Effector CD4-positive, alpha-beta T cell (primary cell): ENCODE results near the gene KIAA1549.
"Not testable (repeated sequence)": the region's sequence is repeated elsewhere in the genome, so short reads cannot be mapped to it uniquely, and the experiment has no call there.

Experiments
- DNase-seq: peaks from one replicate; pipeline ENCODE4 v3.0.0-alpha.2; 2020

The KIAA1549 gene

DNA sequence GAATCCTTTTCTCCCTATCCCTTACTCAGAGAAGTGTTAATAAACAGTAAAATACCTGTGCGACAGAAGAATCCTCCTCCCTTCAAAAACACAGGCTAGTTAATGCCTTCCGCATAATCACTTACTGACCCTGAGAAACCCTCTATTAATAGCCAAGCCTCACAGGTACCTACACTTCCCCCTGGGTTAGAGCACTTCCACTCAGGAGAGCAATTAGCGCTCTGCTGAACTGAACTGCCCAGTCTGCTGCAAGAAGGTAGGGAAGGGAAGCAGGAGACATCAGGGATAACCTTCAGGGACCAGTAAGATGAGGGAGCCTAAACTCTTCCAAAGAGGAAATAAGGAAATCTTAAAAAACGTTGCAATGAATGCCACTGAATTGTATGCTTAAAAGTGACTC lies 39.6 kb downstream of the KIAA1549 start:
- no peak for DNase-seq

GRCh38 chr7:138940602-138941001 lies 40.6 kb downstream of the KIAA1549 start:
- not testable (repeated sequence) for DNase-seq

DNA sequence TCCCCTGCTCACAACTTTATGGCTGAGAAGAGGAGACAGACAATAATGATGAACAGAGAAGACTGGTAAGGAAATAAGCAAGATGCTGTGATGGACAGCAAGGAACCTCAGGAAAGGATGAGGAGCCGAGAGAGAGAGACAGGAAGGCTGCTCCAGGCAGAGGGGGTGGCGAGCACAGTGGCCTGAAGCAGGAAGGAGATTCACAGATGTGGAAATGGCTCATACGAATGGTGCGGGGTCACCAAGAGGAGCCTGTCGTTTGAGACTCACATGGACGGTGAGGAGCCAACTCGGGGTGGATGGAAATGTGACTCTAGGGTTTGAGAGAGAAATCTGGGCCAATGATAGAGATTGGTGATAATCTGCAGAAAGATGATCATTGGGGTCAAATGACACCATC lies 43.7 kb downstream of the KIAA1549 start:
- DNase-seq = no peak

GRCh38 chr7:138935465-138936011 lies 45.7 kb downstream of the KIAA1549 start:
- DNase-seq = no peak

GRCh38 chr7:138934861-138935260 lies 46.3 kb downstream of the KIAA1549 start:
- DNase-seq = no peak

- DNase-seq = no peak
These were observed 46.8 kb downstream of the KIAA1549 start for GRCh38 chr7:138934367-138934766.

GRCh38 chr7:138932870-138933269 lies 48.3 kb downstream of the KIAA1549 start:
- DNase-seq = no peak

- DNase-seq = no peak
These were observed 48.8 kb downstream of the KIAA1549 start for GRCh38 chr7:138932427-138932826.

- DNase-seq = no peak
These were observed 51.2 kb downstream of the KIAA1549 start for GRCh38 chr7:138929969-138930368.

DNA sequence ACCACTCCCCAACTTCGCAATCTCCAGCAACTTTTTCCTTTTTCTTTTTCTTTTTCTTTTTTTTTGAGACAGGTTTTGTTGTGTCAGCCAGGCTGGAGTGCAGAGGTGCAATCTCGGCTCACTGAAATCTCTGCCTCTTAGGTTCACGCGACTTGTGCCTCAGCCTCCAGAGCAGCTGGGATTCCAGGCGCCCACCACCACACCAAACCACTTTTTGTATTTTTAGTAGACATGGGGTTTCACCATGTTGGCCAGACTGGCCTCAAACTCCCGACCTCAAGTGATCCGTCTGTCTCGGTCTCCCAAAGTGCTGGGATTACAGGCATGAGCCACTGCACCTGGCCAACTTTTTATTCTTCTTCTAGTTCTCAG lies 55.0 kb downstream of the KIAA1549 start:
- DNase-seq = no peak

- DNase-seq = no peak
These were observed 56.5 kb downstream of the KIAA1549 start for GRCh38 chr7:138924501-138925225.

DNA sequence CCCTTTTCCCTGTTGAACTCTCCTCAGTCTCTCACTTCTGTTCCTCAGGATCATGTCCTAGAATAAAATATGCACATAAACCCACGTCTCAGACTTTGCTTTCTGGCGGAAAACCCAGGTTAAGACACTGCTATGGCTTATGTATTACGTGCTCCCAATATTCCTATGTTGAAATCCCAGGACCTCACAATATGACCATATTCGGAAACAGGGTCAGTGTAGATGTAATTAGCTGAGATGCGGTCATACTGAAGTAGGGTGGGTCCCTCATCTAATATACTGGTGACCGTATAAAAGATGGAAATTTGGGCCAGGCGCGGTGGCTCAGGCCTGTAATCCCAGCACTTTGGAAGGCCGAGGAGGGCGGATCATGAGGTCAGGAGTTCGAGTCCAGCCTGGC lies 59.9 kb downstream of the KIAA1549 start:
- no peak for DNase-seq

DNA sequence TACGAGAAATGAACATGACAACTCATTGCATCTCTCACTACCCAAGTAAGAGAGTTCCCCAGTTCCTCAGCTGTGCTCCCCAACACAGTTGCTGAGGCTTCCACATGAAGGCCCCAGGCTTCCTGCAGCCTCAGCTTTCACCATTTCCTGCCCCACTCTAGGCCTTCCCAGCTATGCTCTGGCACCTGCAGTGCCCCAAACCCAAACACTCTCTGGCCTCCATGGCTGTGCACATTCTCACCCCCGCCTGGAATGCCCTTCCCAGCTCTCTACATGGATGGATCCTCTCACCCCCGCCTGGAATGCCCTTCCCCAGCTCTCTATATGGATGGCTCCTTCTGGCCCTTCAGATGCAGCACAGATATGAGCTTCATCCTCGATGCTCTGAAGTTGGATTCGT lies 61.3 kb downstream of the KIAA1549 start:
- no peak for DNase-seq

GRCh38 chr7:138919216-138919615 lies 62.0 kb downstream of the KIAA1549 start:
- DNase-seq = no peak

- DNase-seq = no peak
These were observed 62.4 kb downstream of the KIAA1549 start for GRCh38 chr7:138918756-138919155.

DNA sequence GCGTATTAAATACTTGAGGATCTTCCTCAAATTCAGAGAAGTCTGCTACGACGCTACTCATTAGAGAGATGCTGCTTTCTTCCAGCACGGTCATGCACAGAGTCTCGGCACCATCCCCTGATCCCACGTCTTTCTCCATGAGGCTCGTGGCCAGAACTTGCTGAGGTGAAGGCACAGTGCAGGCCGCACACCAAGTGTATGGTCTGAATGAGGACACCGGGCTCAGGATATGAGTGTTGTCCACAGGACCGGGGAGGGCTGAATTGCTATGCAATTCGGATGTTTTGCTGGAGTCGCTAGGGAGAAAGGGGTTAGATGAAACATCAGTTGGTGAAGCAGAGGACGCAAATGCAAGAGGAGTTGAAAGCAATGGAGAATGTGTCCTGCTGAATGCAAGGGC lies 63.0 kb downstream of the KIAA1549 start:
- DNase-seq = no peak

GRCh38 chr7:138917771-138918170 lies 63.4 kb downstream of the KIAA1549 start:
- DNase-seq = no peak

- no peak for DNase-seq
These were observed 64.5 kb downstream of the KIAA1549 start for GRCh38 chr7:138916731-138917130.

DNA sequence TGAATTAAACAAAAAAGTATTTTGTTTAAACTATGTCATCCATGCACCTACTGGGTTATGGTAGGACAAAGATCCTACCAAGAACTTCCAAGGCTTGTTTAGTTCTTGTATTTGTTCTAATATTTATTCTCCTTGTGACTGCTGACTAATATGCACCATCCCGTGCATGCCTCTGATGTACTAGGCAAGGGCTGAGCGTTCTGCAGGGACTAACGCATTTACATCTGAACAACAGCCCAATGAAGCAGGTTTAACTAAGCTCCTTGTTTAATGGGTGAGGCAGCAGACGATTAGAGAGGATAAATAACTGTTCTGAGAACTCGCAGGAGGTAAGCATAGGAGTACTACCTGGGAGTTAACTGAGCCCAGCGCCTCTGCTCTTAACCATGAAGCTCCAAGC lies 64.9 kb downstream of the KIAA1549 start:
- DNase-seq = no peak

DNA sequence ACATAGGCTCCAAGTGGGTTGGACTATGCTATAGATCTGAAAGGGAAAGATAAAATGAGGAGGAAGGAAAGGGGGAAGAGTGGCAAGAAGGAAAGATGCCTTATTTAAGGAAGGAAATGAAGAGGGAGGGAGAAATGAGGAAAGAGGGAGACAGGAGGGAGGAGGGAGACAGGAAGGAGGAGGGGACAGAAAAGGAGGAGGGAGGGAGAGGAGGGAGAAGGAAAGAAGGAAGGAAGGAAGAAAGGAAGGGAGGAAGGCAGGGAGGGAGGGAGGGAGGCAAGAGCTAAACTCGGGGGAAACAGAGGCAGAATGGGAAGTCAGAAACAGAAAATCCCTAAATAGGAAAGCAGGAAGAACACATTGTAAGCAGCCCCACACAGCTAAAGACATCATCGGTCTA lies 67.4 kb downstream of the KIAA1549 start:
- DNase-seq = no peak

DNA sequence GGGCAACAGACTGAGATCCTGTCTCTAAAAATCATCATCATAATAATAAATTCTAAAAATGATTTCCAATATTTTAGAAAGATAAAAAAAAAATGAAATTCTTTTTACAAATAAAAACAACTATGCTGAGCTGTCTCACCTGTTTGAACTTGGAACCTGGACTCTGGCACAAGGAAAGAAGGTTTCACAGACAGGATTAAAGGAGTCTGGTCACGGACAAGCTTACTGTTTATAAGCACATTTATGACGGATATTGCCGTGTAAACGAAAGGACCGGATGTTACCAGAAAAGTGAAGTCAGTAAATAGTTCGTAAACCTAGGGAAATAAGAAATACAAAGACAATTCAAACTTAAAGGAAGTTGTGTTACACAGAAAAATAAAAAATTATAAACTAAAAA lies 70.2 kb downstream of the KIAA1549 start:
- DNase-seq = no peak

GRCh38 chr7:138907850-138908249 lies 73.3 kb downstream of the KIAA1549 start:
- no peak for DNase-seq

DNA sequence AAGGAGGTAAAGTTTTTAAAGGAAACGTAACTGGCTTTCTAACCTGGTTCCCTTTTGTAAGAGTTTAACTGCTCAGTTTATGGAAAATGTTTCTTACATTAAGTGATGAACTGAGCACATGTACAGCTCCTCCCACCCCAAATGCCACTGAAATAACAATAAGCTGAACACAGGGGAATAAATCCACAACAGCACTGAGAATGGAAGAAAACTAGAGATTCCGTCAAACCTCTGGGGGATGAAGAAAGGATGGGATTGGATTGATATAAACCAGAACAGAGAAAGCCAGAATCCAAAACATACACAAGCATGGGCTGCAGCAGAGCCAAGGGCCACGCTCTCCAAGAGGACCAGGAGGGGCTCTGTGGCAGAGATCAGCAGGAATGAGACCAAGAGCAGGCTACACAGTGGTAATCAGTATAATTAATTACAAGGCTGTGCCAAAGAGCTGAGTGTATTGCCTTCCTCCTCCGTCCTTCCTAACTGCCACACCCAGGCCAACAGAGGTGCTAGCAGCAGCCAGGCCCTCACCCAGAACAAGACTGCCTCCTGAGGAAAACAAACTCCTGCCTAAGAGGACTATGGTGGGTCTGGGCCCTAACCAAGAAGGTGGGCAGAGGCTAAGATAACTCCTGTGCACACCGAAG lies 73.9 kb downstream of the KIAA1549 start:
- DNase-seq = no peak

DNA sequence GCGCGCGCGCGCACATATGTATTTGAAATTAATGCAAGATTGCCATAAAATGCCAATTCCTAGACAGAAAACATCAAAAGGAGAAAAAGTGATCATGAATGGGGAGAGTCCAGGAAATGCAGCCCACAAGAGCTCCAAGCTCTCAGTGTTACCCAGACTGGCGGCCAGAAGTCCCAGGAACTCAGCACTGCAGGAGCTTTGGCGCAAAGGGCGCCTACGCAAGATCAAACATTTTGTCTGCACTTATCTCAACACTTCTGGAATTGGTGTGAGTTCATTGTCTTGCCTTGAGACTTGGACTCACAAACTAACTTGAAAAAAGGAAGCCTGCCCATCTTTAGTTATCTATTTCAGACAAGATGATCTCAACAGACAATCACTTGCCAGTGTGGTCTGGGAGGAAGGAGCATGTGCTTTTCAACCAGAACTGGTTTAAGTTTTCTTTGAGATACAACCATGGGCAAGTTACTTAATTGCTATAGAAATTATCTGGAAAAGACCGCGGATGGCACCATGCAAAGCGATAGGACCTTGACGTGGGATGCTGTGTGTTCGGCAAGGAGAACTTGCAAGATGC lies 77.2 kb downstream of the KIAA1549 start:
- DNase-seq = no peak
